HepG2 (cell line): Measurements from ENCODE around the gene PLEKHB1. TPM values are rescaled to one million over a fixed set of nuclear protein-coding genes. Genes with fewer than 3 reads are reported as not detected.

ENCODE experiments used
- ATAC-seq: fragments of 200-7000 bp; cut with Tn5 transposase; 3 replicates; pipeline ENCODE4 v1.9.1; 2020; ENCODE audit warnings: mild to moderate bottlenecking, moderate library complexity
- BruUV-seq: library from RNA; stranded (reverse); fragments of 400-500 nt; replicated peaks from 2 replicates; lab custom pipeline; 2021; lab: Mats Ljungman, UMichigan
- CTCF ChIA-PET: fragments of 300-600 bp; formaldehyde crosslinking; extraction: SDS; loops from one replicate; lab custom pipeline; 2021; ENCODE audit warnings: low total read pairs, inconsistent platforms, low intra/inter-chr PET ratio; lab: Yijun Ruan, JAX
- POLR2A ChIA-PET: fragments of 350-600 bp; sonication (Branson Sonifier 250); formaldehyde crosslinking; loops from one replicate; lab custom pipeline; 2020; ENCODE audit warnings: antibody characterized with exemption, inconsistent platforms; lab: Yijun Ruan, JAX
- DNase-seq: peaks from one replicate; pipeline ENCODE4 v3.0.0-alpha.2; 2015; ENCODE audit warnings: low spot score
- FAIRE-seq: peaks from 3 replicates; lab custom pipeline; 2011; peaks lifted over from hg19 to GRCh38; lab: Jason Lieb, UNC
- H2AFZ ChIP-seq: one replicate; pipeline ENCODE4 v1.6.1; 2011; ENCODE audit warnings: low read length, inconsistent platforms
- H3K27ac ChIP-seq: fragments of 300-600 bp; 3 replicates; pipeline ENCODE4 v1.8.0; 2011; ENCODE audit warnings: mixed run types, mild to moderate bottlenecking, mixed read lengths, low read length, inconsistent platforms; ENCODE audit not compliant: insufficient read depth; ENCODE audit errors: extremely low read length
- H3K27me3 ChIP-seq, 2 experiments: fragments of 200-600 bp in 1 of 2; 2 replicates in 1 of 2; 3 replicates in 1 of 2; pipeline versions ENCODE4 v1.6.0 to v1.8.0; 2011; ENCODE audit warnings: low read length in 2 of 2, mild to moderate bottlenecking in 2 of 2, moderate library complexity in 2 of 2, inconsistent platforms in 1 of 2; ENCODE audit not compliant: insufficient read depth in 2 of 2, control insufficient read depth in 1 of 2
- H3K36me3 ChIP-seq, 2 experiments: fragments of 200-600 bp in 1 of 2; replicated peaks in 1 of 2; 2 replicates in 1 of 2; 3 replicates in 1 of 2; pipeline versions ENCODE4 v1.5.1 to v1.8.0; 2011; ENCODE audit warnings: low read length in 2 of 2, inconsistent platforms in 1 of 2; ENCODE audit not compliant: insufficient read depth in 2 of 2, control insufficient read depth in 1 of 2
- H3K4me1 ChIP-seq: 2 replicates; pipeline ENCODE4 v1.5.1; 2012; ENCODE audit warnings: low read length, inconsistent platforms; ENCODE audit not compliant: insufficient read depth
- H3K4me2 ChIP-seq: 2 replicates; pipeline ENCODE4 v1.6.0; 2011; ENCODE audit warnings: low read depth, low read length, inconsistent platforms
- H3K4me3 ChIP-seq, 3 experiments: fragments of 200-600 bp in 1 of 3; sonication (generic), shearing (Covaris generic) in 1 of 3; replicated peaks in 1 of 3; 2 replicates each; pipeline ENCODE4 v1.5.1; 2011 to 2016; ENCODE audit warnings: low read length in 3 of 3, inconsistent platforms in 2 of 3, low read depth in 2 of 3, mild to moderate bottlenecking in 2 of 3, control low read depth in 1 of 3, mixed read lengths in 1 of 3; ENCODE audit not compliant: insufficient read depth in 1 of 3
- H3K79me2 ChIP-seq: one replicate; pipeline ENCODE4 v1.6.1; 2011; ENCODE audit warnings: low read length, inconsistent platforms; ENCODE audit not compliant: insufficient read depth
- H3K9ac ChIP-seq: 2 replicates; pipeline ENCODE4 v1.6.0; 2011; ENCODE audit warnings: mild to moderate bottlenecking, low read depth, low read length, inconsistent platforms; ENCODE audit not compliant: insufficient read depth
- H3K9me3 ChIP-seq: 2 replicates; pipeline ENCODE4 v1.5.1; 2012; ENCODE audit warnings: mild to moderate bottlenecking, low read length
- H4K20me1 ChIP-seq: 2 replicates; pipeline ENCODE4 v1.6.0; 2011; ENCODE audit warnings: inconsistent platforms, mild to moderate bottlenecking, low read length, moderate library complexity; ENCODE audit not compliant: insufficient read depth
- FOSL2 ChIP-seq: sonication (generic); formaldehyde crosslinking; IDR thresholded peaks from 2 replicates; pipeline ENCODE4 v1.4.0; 2020; ENCODE audit warnings: missing genetic modification reagents
- MATR3 ChIP-seq: sonication (generic); formaldehyde crosslinking; IDR thresholded peaks from 2 replicates; pipeline ENCODE4 v1.4.0; 2020; ENCODE audit warnings: missing genetic modification reagents
- NFIC ChIP-seq: IDR thresholded peaks from 2 replicates; pipeline ENCODE4 v1.6.1; 2012; ENCODE audit warnings: mild to moderate bottlenecking, low read length, inconsistent platforms
- NR2C2 ChIP-seq: sonication (generic); formaldehyde crosslinking; IDR thresholded peaks from 2 replicates; pipeline ENCODE4 v1.4.0; 2020; ENCODE audit warnings: missing genetic modification reagents, mild to moderate bottlenecking, moderate library complexity, borderline replicate concordance
- NR3C1 ChIP-seq: sonication (generic); formaldehyde crosslinking; IDR thresholded peaks from 2 replicates; pipeline ENCODE4 v1.4.0; 2020; ENCODE audit warnings: missing genetic modification reagents
- SAFB2 ChIP-seq: sonication (generic); formaldehyde crosslinking; IDR thresholded peaks from 2 replicates; pipeline ENCODE4 v1.5.1; 2020; ENCODE audit warnings: missing genetic modification reagents, low read depth, mild to moderate bottlenecking, borderline replicate concordance
- SNRNP70 ChIP-seq: fragments of 200-400 bp; formaldehyde crosslinking; IDR thresholded peaks from 2 replicates; pipeline ENCODE4 v1.6.1; 2017; ENCODE audit warnings: mild to moderate bottlenecking, low read depth, low read length, moderate library complexity
- SOX13 ChIP-seq, 3 experiments: fragments of 450-650 bp in 1 of 3; sonication (generic) in 1 of 3; formaldehyde crosslinking in 1 of 3; IDR thresholded peaks in 2 of 3; conservative IDR thresholded peaks in 1 of 3; 2 replicates each; pipeline versions ENCODE4 v1.5.0 to v1.6.1; 2016 to 2020; ENCODE audit warnings: antibody characterized with exemption in 1 of 3, mild to moderate bottlenecking in 1 of 3, missing compliant biosample characterization in 1 of 3, missing genetic modification reagents in 1 of 3, moderate library complexity in 1 of 3
- SOX6 ChIP-seq, 2 experiments: fragments of 450-650 bp in 1 of 2; sonication (generic) in 1 of 2; formaldehyde crosslinking in 1 of 2; IDR thresholded peaks; 2 replicates each; pipeline versions ENCODE4 v1.4.0 to v1.6.1; 2017 to 2020; ENCODE audit warnings: antibody characterized with exemption in 1 of 2, mild to moderate bottlenecking in 1 of 2, missing genetic modification reagents in 1 of 2
- TGIF2 ChIP-seq: IDR thresholded peaks from 2 replicates; pipeline ENCODE4 v1.6.1; 2016; ENCODE audit warnings: control low read depth, missing compliant biosample characterization
- THAP11 ChIP-seq: IDR thresholded peaks from 2 replicates; pipeline ENCODE4 v1.6.1; 2016; ENCODE audit warnings: missing biosample characterization, missing genetic modification reagents
- TSC22D2 ChIP-seq: sonication (generic); formaldehyde crosslinking; IDR thresholded peaks from 2 replicates; pipeline ENCODE4 v1.5.1; 2020; ENCODE audit warnings: missing genetic modification reagents, mild to moderate bottlenecking, borderline replicate concordance
- ZNF331 ChIP-seq: sonication (generic); formaldehyde crosslinking; IDR thresholded peaks from 2 replicates; pipeline ENCODE4 v1.4.0; 2020; ENCODE audit warnings: missing genetic modification reagents
- ZNF839 ChIP-seq: sonication (generic); formaldehyde crosslinking; IDR thresholded peaks from 2 replicates; pipeline ENCODE4 v1.4.0; 2020; ENCODE audit warnings: missing genetic modification reagents, mild to moderate bottlenecking, borderline replicate concordance
- WGBS: methylation state at CpG from one replicate; pipeline ENCODE4 v1.1.6; 2017; ENCODE audit warnings: low lambda C conversion rate; 5-methylcytosine and 5-hydroxymethylcytosine counted together
- in situ Hi-C: cut with HindIII; loops from 2 replicates; pipeline ENCODE4 v1.10.0; 2017; ENCODE audit warnings: low pct_unique_long_range_greater_than_20kb; ENCODE audit not compliant: extremely low pct_ligation_motif_present
- intact Hi-C: fragments of 100-400 bp; cut with micrococcal nuclease; formaldehyde crosslinking; loops from one replicate; pipeline ENCODE4 v1.10.0; 2022; ENCODE audit not compliant: unreplicated experiment
- polyA plus RNA-seq, 8 experiments: library from polyadenylated mRNA; depleted of rRNA in 3 of 8; stranded (reverse) in 7 of 8; unstranded in 1 of 8; fragments of >200 nt; fragmentation: Illumina TruSeq in 4 of 8; extraction: Trizol in 4 of 8; gene quantifications; 2 replicates each; pipeline versions ENCODE4 v1.2.1 to v1.2.3, GENCODE V29; 2011 to 2016; ENCODE audit warnings: low read depth in 4 of 8, missing spikeins in 1 of 8, mixed read lengths in 1 of 8; ENCODE audit not compliant: insufficient read depth in 1 of 8
- total RNA-seq, 5 experiments: library from RNA; depleted of rRNA; stranded (reverse); fragments of >200 nt; fragmentation: Illumina TruSeq; extraction: Trizol; gene quantifications; 2 replicates each; pipeline ENCODE4 v1.2.3, GENCODE V29; 2016; ENCODE audit warnings: low read depth in 1 of 5
- TF ChIP-seq, protein P1 (sequence below): sonication (generic); formaldehyde crosslinking; IDR thresholded peaks from 2 replicates; pipeline ENCODE4 v1.4.0; 2020; ENCODE audit warnings: mild to moderate bottlenecking, missing genetic modification reagents
- TF ChIP-seq, protein P2 (sequence below): sonication (generic); formaldehyde crosslinking; IDR thresholded peaks from 2 replicates; pipeline ENCODE4 v1.4.0; 2020; ENCODE audit warnings: missing genetic modification reagents

PLEKHB1 gene
- total and polyA plus RNA-seq, 2 of the 13 experiments (the other 11 are each of a cell fraction or from before 2014, with no cell fraction given) = 68.0 to 99.3 TPM

DNA sequence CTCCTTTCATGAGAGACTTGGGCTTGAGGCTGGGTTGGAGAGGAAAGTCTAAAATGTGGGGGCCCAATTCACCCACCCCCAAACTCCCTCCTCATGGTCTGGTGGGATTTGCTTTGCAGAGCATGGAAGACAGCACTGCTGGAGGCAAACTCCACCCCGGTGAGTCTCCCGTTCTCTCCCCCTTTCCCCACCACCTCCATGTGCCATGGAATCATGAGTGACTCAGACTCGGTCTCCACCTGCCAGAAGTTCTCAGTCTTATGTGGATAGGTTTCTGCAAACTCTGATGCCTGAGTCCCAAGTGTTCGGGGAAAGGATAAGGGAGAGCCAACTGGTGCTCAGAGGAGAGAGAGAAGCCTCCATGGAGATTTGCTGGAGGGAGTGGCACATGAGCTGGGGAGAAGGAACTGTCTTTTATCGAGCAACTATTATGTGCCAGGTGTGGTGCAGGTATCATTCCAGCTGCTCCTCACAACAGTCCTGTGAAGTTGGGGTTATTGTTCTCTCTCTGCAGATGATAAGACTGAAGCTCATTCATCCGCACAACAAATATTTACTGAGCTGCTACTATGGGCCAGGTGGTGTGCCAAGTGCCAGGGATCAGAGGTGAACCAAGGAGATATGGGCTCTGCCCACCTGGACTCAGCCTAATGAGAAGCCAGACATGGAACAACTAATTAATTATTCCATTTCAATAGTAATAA is 6.6 kb downstream of the PLEKHB1 start (continued):
- TF ChIP-seq NFIC (peak; percentile 40; the same call in 1 of the 2 replicates), SOX13 (IDR thresholded peaks at IDR 0.05) (no peak), SOX13 (CRISPR knock-in tag; conservative IDR thresholded peaks at IDR 0.05 in 1 of 2, IDR thresholded peaks at IDR 0.05 in 1 of 2) (peak in 1 of 2 experiments; percentile 80; a peak in 2 of 4 replicates)

DNA sequence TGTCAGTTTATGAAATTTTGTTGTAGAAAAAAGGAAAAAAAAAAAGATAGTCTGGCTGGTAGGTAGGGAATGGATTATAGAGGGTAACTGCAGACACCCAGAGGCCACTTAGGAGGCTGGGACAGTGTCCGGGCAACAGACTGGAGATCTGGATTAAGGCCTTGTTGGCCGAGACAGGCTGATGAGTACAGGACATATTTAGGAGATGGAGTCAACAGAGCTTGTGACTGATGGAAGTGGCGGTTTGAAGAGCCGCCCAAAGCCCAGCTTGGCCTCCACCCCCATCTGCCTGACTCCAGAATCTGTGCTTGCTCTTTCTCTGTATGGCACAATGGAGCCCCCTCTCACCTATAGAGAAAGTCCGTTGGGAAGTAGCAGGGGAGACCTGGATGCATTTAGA is 7.6 kb downstream of the PLEKHB1 start:
- intact Hi-C loops = loop anchor here (2.0 to 10.0 kb wide), 3 partner anchors 13 to 179 kb away; no protein-coding TSS in a partner anchor
- ATAC-seq (no peak), FAIRE-seq (no peak), DNase-seq (no peak)
- BruUV-seq = TSS peak; percentile 35
- peaks cover 6 to 19% of the 10 kb centered on the region in 2 experiments for H3K36me3 ChIP-seq
- no peak overlapping the region; a peak in 1 of 6 replicates for H3K4me3 ChIP-seq
- WGBS = 95% methylated on average over 5 of the region's 5 CpGs
- POLR2A ChIA-PET = interaction anchor here (1.1 to 2.1 kb wide), 3 partner anchors 25 to 28 kb away, joined by 6 to 9 read pairs (median 7); no protein-coding TSS in a partner anchor
- no peaks in the 10 kb centered on the region for H3K79me2 ChIP-seq
- H3K27me3 ChIP-seq = no peaks in the 10 kb centered on the region
- CTCF ChIA-PET = no interaction called here
- H3K4me2 ChIP-seq = peak overlapping the region; percentile 30; the same call in 1 of the 2 replicates
- peaks cover 65% of the 10 kb centered on the region for H3K4me1 ChIP-seq
- peak overlapping the region; percentile 89 for H3K27ac ChIP-seq
- in situ Hi-C loops = loop anchor here (10.0 kb wide), 1 partner anchor 169 kb away; no protein-coding TSS in a partner anchor
- H4K20me1 ChIP-seq = no peaks in the 10 kb centered on the region
- no peak overlapping the region for H2AFZ ChIP-seq
- TF ChIP-seq SAFB2 (CRISPR knock-in tag) (no peak), ZNF839 (CRISPR knock-in tag) (no peak), SOX6 (IDR thresholded peaks at IDR 0.05) (no peak), SOX6 (CRISPR knock-in tag; IDR thresholded peaks at IDR 0.05) (no peak), TSC22D2 (CRISPR knock-in tag) (no peak), MATR3 (CRISPR knock-in tag) (no peak), ZNF331 (CRISPR knock-in tag) (no peak), NR2C2 (CRISPR knock-in tag) (no peak), FOSL2 (CRISPR knock-in tag) (no peak), TGIF2 (no peak), NR3C1 (no peak), THAP11 (CRISPR knock-in tag) (no peak), SNRNP70 (no peak)
- TF ChIP-seq, protein P1, sequence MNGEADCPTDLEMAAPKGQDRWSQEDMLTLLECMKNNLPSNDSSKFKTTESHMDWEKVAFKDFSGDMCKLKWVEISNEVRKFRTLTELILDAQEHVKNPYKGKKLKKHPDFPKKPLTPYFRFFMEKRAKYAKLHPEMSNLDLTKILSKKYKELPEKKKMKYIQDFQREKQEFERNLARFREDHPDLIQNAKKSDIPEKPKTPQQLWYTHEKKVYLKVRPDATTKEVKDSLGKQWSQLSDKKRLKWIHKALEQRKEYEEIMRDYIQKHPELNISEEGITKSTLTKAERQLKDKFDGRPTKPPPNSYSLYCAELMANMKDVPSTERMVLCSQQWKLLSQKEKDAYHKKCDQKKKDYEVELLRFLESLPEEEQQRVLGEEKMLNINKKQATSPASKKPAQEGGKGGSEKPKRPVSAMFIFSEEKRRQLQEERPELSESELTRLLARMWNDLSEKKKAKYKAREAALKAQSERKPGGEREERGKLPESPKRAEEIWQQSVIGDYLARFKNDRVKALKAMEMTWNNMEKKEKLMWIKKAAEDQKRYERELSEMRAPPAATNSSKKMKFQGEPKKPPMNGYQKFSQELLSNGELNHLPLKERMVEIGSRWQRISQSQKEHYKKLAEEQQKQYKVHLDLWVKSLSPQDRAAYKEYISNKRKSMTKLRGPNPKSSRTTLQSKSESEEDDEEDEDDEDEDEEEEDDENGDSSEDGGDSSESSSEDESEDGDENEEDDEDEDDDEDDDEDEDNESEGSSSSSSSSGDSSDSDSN = no peak
- TF ChIP-seq, protein P2, sequence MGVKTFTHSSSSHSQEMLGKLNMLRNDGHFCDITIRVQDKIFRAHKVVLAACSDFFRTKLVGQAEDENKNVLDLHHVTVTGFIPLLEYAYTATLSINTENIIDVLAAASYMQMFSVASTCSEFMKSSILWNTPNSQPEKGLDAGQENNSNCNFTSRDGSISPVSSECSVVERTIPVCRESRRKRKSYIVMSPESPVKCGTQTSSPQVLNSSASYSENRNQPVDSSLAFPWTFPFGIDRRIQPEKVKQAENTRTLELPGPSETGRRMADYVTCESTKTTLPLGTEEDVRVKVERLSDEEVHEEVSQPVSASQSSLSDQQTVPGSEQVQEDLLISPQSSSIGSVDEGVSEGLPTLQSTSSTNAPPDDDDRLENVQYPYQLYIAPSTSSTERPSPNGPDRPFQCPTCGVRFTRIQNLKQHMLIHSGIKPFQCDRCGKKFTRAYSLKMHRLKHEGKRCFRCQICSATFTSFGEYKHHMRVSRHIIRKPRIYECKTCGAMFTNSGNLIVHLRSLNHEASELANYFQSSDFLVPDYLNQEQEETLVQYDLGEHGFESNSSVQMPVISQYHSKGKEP (CRISPR knock-in tag) = no peak
- H3K9me3 ChIP-seq = no peaks in the 10 kb centered on the region
- H3K9ac ChIP-seq = peak overlapping the region; percentile 13
